GM19193 (cell line): Measurements from ENCODE around the gene GLB1L3.

ENCODE experiments used
- POLR2A ChIP-seq: IDR thresholded peaks from 4 replicates; pipeline ENCODE4 v1.6.1; 2011; ENCODE audit not compliant: insufficient read depth, insufficient read length; ENCODE audit errors: extremely low read depth

GLB1L3 gene

DNA sequence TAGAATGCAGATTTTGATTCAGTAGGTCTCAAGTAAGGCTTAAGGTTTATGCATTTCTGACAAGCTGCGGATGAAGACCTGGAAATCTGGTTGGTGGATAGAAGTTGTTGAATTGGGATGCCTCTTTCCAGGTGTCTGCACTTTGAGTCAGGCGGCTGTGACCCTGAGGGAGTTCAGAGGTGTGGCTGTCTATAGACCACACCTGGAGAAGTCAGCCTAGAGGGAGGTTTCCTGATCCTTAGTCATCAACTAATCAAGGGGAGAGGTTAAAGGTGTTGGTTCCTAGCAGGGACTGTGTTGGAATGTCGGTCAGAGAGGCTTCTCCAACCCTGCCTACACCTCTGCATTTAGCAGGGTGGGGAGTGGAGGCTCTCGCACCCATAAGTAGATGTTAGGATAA is 63.6 kb downstream of the GLB1L3 start:
- TF ChIP-seq POLR2A, result no peak

DNA sequence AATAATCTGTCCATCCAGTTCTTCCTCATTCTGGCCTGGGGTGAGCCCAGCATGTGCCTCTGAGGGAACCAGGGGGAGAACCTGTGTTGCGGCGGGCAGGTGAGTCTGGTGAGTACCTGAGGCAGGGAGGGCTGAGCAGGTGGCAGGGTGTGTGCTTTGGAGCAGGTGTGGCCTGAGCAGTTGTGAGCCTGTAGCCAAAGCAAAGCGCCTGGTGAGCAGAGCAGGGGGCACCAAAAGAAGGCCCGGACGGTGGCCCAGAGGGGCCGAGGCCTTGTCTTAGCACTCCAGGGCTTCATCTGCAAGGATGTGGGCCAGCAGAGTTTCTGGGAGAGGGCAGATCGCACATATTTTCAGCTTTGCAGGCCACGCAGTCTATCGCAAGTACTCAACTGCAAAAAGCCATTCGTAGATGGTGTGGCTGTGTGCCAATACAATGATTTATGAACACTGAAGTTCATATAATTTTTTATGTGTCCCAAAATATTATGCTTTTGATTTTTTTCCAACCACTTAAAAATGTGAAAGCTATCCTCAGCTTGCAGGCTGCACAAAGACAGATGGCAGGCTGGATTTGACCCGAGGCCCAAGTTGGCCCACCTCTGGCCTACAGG is 64.3 kb downstream of the GLB1L3 start:
- no peak for TF ChIP-seq POLR2A

DNA sequence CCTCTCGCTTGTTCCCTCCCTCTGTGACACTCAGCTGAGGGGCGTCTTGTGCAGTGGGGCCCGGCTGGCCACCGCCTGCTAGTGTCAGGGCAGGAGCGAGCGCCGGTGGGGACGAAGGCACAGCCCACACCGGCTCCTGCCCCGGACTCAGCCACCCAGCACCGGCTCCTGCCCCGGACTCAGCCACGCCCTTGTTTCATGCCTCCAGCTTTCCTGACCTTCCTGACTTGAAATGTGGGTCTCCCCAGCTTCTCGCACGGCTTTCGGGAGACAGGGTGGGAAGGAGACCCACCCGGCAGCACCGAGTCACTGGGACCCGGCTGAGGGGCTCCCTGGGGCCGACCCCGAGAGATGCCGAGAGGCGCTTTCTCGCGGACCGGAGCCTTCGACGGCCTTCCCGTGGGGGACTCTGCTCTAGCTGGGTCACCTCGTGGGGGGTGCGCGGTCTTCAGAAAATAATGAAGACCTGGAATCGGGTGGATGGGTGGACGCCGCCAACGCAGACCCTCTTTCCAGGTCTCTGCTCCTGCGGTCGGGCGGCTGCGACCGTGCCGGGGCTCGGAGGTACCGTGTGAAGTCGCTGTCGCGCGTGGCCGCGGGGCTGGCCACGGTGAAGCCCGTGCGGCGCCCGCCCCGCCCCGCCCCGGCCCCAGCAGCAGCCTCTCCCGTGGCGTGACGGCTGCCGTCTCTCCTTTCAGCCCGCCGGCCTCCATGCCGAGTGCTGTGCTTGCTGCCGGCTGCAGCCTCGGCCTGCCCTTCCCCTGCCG is 65.8 kb downstream of the GLB1L3 start:
- no peak for TF ChIP-seq POLR2A

DNA sequence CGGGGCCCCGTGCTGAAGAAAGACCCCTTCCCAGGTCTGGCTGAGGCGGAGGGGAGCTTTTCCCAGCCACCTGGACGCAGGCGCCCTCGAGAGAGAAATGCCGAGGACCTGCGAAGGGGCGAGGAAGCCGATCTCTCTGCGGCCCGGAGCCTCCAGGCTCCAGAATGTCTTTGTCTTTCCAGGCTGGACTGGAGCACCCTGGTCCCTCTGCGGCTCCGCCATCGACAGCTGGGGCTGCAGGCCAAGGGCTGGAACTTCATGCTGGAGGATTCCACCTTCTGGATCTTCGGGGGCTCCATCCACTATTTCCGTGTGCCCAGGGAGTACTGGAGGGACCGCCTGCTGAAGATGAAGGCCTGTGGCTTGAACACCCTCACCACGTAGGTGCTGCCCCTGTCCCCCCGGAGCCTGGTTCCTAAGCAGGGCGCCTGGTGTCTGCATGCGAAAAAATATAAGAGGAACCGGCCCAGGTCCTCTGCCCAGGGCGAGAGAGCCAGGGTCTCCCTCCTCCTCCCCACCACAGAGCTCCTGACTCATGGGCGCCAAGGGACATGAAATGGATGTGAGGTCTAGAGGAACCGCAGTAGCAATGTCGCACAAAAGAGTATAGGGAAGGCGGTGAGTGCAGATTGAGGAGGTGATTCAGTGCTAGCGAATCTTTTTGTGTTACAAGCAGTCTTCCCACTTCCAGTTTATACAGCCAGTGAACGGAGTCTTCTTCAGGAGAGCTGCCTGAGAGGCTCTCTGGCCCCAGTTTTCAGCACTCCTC is 66.6 kb downstream of the GLB1L3 start:
- TF ChIP-seq POLR2A, result no peak

DNA sequence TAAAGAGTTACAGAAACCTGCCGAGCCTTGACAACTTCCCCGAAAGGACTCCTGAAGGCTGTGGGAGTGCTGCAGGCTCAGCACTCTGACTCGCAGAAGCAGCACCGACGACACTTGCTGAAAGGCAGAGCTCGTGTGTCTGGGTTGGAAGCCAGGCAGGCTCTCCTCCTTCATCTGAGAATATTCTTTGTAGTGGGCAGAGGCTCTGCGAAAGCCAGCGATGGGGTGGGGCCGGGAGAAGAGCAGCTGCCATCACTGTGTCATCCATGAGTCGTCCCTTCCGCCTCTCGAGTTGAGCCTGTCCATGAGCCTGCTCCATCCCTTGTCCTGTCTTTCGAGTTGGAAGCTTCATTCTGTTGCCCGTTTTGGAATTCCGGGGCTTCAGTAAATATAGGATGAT is 67.5 kb downstream of the GLB1L3 start:
- TF ChIP-seq POLR2A, result no peak

DNA sequence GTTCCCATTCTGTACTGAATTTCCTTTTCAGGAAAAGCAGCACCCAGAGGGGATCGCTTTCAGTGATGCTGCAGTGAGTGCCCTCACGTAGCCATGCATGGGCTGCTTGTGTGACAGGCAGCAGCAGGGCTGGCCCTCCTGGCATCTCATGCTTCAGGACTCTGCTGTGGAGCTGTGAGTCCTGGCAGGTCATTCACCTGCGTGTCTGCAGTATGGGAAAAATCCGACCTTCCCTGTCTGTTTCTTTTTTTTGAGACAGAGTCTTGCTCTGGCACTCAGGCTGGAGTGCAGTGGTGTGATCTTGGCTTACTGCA is 69.0 kb downstream of the GLB1L3 start:
- no peak for TF ChIP-seq POLR2A

DNA sequence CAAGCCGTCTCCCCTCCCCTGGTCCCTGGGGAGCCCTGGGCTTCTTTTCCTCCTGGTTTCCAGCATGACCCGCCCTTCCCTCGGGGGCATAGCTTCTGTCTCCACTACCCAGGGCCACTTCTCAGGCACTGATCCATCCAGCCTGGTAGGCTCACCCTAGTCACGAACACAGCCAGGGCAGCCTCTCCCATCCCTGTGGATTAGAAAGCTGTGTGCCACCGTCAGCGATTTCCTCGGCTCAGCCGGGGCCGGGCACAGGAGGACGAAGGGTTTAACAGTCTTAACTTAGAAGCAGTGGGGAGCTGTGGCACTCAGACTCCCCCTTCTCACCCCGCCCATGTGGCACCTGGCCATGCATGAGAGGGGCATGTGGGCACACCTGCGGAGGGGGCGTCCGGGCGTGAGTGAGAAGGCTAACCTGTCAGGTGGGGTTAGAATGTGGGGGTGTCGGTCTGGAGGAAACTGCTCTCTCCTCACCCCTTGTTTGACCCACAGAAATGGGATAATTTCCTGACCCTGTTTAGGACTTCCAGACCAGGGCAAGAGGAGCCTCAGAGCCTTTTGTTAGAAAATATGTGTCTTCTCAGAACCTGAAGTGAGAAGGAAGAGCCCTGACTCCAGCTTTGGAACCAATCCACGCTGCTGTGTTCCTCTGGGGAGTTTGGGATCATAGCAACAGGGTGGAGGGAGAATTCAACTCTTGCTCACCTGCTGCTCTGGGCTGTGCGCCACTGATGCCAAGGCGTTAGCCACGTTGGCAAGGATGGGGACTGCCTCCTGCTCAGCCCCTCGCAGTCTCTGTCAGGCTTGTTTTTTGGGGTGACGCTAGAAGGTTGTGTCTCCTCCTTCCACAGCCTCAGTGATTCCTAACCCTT is 70.2 kb downstream of the GLB1L3 start:
- no peak for TF ChIP-seq POLR2A

DNA sequence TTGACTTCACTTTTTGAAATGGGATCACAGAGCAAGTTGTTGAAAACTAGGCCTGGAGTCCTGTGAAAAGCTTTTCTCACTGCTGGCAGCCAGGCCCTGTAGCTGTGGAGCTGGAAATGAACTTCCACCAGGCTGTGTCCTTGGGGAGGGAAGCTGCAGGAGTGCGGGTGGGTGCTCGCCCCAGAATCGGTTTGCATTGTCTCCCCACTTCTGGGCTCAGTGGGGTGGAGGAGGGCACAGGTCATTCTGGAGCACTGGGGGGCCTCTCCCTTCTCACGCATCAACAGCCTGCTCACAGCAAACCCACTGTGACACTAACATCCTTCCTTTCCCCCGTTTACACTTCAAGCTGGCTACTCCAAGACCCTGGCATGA is 70.8 kb downstream of the GLB1L3 start:
- no peak for TF ChIP-seq POLR2A

DNA sequence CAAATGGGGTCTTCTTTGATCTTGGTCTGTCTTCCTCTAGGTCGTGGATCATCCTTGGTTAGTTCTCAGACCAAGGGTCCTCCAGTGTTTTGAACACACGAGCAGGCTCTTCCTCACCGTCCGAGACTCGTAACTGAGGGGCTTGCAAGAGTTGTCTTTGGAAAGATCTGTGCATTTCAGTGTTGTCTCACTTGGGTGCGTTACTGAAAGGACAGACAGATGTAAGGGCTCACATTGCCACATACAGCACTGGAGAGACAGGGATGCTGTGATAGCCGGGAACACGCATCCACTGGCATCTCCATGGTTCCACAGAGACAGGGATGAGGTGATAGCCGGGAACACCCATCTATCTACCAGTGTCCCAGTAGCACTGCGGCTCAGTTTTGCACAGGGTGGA is 71.3 kb downstream of the GLB1L3 start:
- TF ChIP-seq POLR2A, result no peak

DNA sequence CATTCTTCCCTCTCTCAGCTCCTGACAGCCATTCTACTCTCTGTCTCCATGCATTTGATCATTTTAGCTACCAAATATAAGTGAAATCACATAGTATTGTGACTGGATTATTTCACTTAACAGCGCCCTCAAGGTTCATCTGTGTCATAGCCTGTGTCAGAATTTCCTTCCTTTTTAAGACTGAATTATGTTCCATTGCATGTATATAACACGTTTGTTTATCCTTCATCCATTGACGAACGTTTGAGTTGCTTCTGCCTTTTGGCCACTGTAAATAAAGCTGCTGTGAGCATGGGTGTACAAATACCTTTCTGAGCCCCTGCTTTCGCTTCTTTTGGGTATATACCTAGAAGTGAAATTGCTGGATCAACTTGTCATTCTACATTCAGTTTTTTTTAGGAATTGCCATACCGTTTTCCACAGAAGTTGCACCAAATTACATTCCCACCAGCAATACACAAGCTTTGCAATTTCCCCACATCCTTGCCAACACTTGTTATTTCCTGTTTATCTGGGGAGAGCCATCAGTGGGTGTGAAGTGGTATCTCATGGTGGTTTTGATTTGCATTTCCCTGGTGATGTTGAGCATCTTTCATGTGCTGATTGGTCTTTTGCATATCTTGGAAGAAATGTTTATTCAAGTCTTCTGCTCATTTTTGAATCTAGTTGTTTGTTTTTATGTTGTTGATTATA is 73.1 kb downstream of the GLB1L3 start:
- no peak for TF ChIP-seq POLR2A

DNA sequence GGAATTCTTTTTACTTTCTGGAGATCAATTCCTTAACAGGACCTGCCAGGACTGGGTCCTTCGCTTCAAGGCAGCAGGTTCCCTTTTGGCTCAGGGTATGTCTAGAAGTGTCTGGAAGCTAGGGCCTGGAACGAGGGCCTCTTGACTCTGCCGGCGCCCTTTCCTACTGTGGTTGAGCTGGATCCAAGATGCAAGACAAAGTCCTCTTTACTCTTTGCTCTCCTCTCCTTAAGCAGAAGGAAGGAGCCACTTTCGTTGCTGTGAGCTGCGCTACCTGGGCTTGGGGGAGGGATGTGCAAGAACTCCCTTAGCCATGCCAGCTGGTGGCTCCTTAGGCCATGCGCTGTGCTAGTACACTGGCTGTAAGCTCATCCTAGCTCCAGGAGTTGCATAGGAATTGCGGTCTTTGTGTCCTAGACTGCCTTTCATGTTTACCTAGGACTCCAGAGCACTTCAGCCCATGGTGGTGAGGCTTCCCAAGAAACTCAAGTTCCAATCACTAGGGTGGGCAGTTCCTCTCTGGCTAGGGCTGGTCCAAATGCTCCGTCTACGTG is 73.7 kb downstream of the GLB1L3 start:
- no peak for TF ChIP-seq POLR2A

DNA sequence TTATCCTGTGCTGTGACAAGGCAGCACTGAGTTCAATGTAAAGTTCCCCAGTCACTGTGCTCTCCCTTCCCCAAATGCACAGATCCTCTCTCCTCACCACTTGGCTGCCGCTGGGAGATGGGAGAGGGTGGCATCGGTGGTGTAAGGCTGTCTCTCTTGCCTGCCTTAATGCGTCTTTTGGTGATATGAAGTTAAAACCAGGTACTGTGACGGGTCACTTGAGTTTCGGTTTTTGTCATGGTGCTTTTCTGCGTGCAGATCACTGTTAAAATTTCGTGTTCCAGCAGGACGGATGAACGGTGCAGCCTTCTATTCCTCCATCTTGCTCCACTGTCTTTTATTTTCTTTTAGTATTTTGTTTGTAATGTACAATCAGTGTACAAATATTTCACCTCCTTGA is 74.2 kb downstream of the GLB1L3 start:
- TF ChIP-seq POLR2A, result no peak

DNA sequence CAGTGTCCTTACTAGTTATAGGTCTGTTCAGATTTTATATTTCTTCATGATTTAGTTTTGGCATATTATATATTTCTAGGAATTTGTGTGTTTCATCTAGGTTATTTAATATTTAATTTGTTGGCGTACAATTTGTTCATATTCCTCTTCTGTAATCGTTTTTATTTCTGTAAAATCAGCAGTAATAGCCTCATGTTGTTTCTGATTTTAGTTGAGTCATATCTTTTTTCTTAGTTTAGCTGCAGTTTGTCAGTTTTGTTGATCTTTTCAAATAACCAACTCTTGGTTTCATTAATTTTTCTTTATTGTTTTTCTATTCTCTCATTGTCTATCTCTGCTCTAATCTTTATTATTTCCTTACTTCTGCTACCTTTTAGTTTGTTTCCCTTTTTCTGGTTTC is 75.9 kb downstream of the GLB1L3 start:
- TF ChIP-seq POLR2A, result no peak

DNA sequence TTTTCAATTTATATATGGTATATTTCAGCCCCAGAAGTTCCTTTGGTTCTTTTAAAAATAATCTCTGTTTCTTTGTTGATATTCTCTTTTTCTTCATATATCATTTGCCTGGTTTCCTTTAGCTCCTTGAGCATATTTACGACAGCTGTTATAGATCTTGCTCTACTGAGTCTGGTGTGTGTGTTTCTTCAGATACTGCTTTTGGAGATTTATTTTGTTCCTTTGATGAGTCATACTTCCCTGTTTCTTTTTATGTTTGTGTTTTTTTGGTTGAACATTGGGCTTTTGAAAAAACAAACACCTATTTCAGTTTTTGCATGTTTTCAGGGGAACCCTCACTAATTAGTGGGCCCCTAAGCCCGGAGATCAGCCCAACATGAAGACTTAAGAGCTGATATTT is 79.0 kb downstream of the GLB1L3 start:
- no peak for TF ChIP-seq POLR2A
